Measurements from ENCODE around the gene AACS. TPM values are rescaled to one million over a fixed set of nuclear protein-coding genes. Genes with fewer than 3 reads are reported as not detected.
"Not testable (repeated sequence)": the region's sequence is repeated elsewhere in the genome, so short reads cannot be mapped to it uniquely, and the experiment has no call there.

The AACS gene
- total and polyA plus RNA-seq, 10 donors: 5.1 to 18.9 (median 11.4) TPM

DNA sequence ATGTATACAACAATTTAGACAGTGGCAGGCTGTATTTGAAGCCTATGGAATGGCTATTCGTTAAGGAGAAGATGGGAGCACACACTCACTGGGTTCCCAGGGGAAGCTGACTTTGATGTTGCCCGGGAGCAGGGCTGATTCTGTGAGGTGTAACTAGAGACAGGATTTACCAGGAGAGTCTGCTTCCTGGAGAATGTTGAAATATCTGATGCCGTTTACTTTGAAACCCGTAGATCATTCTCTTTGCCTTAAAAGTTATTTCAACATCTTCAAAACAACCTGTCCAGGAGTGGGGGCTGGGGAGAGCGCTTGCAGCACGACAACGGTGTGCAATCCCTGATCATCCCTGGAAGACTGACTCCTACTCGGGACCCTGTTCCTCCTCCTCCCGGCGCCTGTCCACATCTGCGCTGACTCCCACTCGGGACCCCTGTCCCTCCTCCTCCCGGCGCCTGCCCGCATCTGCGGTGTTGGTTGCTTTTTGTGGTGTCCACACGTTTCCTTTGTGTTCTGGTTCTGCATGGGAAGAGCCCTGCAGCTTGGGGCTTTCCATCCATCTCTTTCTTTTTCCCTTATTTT lies 72.6 kb downstream of the AACS start:
- TF ChIP-seq POLR2AphosphoS5 (IDR thresholded peaks at IDR 0.05) (no peak), POLR2A (IDR thresholded peaks at IDR 0.05) (no peak)
- TF ChIP-seq, protein P1, sequence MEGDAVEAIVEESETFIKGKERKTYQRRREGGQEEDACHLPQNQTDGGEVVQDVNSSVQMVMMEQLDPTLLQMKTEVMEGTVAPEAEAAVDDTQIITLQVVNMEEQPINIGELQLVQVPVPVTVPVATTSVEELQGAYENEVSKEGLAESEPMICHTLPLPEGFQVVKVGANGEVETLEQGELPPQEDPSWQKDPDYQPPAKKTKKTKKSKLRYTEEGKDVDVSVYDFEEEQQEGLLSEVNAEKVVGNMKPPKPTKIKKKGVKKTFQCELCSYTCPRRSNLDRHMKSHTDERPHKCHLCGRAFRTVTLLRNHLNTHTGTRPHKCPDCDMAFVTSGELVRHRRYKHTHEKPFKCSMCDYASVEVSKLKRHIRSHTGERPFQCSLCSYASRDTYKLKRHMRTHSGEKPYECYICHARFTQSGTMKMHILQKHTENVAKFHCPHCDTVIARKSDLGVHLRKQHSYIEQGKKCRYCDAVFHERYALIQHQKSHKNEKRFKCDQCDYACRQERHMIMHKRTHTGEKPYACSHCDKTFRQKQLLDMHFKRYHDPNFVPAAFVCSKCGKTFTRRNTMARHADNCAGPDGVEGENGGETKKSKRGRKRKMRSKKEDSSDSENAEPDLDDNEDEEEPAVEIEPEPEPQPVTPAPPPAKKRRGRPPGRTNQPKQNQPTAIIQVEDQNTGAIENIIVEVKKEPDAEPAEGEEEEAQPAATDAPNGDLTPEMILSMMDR (IDR thresholded peaks at IDR 0.05 in 8 of 11, conservative IDR thresholded peaks at IDR 0.05 in 3 of 11): no peak
- 76 to 93% (median 84%) methylated on average over 17 of the region's 17 CpGs for WGBS, 5 donors
- Histone ChIP-seq H3K4me3 (no peak overlapping the region), H3K36me3 (peaks cover 0 to 65% (median 16%) of the 10 kb centered on the region in 6 donors), H3K27me3 (replicated peaks in 1 of 7) (no peaks in the 10 kb centered on the region), H3K4me1 (no peaks in the 10 kb centered on the region), H3K27ac (no peak overlapping the region), H3K9me3 (no peaks in the 10 kb centered on the region)
- intact Hi-C loops (cut with DNase I; ENCODE audit: low total_unique reads): no loop called here
- no peak for DNase-seq

DNA sequence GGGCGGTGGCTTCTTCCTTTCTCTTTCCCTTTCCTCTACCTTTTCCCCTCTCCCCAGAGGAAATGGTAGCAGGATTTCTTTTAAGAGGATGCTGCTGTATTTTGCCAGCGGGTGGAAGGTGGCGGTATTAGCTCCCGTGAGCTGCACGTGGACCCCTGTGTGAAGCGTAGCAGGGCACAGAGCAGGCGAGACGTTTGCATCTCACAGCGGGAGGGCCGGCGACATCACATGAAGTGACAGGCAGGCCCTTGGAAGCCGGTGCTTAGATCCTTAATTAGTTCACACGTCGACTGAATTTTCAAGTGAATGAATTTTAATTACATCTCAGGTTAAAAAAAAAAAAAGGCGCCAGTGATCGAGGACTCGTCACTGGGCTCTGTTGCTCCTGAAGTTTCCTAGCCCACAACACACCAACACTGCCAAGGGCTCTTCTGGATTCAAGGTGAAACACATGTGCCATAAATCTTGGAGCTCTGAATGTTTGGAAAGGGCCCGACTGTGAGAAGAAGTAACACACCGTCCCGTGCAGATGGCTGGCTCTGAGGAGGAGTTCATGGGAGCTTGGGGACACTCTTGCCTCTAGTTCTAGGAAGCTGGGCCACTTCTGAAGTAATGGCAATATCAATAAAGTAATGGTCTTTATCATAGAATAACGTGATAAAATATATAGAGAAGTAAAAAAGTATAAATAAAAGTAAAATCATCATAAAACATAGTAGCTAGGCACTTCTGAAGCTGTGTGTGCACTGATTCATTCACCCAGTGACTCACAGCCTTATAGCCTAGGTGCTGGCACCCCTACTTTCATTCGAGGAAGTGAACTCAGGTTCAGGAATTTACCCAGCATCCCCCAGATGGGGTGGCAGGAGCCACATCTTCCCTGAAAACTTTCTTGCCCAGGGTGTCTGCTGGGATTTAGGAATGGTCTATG lies 75.3 kb downstream of the AACS start:
- intact Hi-C loops (cut with DNase I; ENCODE audit: low total_unique reads): no loop called here
- WGBS, 5 donors: 79 to 91% (median 86%) methylated on average over 22 of the region's 22 CpGs

DNA sequence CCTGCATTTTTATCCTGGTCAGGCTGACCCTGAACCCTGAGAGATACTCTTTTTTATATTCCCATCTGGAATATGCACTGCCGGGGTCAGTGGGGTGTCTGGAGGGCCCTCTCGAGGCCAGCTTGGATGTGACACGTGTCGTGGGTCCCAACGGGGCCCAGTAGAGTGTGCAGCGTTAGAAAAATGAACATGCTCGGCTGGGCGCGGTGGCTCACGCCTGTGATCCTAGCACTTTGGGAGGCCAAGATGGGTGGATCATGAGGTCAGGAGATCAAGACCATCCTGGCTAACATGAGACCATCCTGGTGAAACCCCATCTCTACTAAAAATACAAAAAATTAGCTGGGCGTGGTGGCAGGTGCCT lies 76.0 kb downstream of the AACS start:
- H3K27me3 ChIP-seq (replicated peaks in 1 of 7); DNase-seq; H3K4me3 ChIP-seq; H3K9me3 ChIP-seq; H3K27ac ChIP-seq; intact Hi-C loops (cut with DNase I; ENCODE audit: low total_unique reads); H3K4me1 ChIP-seq: not testable (repeated sequence)
- peaks cover 0 to 32% (median 6%) of the 10 kb centered on the region in 6 donors for H3K36me3 ChIP-seq
- 82 to 94% (median 92%) methylated on average over 10 to 11 of the region's 11 CpGs for WGBS, 5 donors

More for the DNA sequence above, 75.3 kb downstream of the AACS start:
- Histone ChIP-seq H3K4me3 (no peak overlapping the region), H3K36me3 (peaks cover 0 to 38% (median 9%) of the 10 kb centered on the region in 6 donors), H3K27ac (no peak overlapping the region), H3K27me3 (replicated peaks in 1 of 7) (peaks cover 0 to 3% (median 0%) of the 10 kb centered on the region in 7 donors), H3K9me3 (no peaks in the 10 kb centered on the region), H3K4me1 (no peaks in the 10 kb centered on the region)
- DNase-seq: no peak
- TF ChIP-seq, protein P1 (IDR thresholded peaks at IDR 0.05 in 8 of 11, conservative IDR thresholded peaks at IDR 0.05 in 3 of 11): no peak
- TF ChIP-seq POLR2A (IDR thresholded peaks at IDR 0.05) (no peak), POLR2AphosphoS5 (IDR thresholded peaks at IDR 0.05) (no peak)

DNA sequence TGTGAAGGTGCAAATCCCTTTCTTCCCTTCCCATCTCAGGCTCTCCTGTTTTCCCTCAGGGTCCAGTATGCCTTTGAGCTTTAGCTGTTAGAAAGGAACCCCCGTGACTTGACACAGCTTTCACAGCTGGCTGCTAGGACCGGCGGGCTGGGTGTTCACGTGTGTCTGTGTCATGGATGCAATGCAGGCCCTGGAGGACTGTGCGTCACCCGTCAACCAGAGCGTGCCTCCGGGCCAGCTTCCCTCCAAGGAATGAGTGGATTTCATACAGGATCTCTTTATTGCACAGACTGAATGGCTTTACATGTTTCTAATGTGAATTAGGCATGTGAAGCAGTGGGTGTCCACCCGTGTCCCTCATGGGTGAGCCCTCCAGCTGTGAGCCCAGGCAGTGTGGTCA lies 77.4 kb downstream of the AACS start:
- Histone ChIP-seq H3K27me3 (replicated peaks in 1 of 7) (peaks cover 0 to 5% (median 0%) of the 10 kb centered on the region in 7 donors), H3K36me3 (peaks cover 0 to 18% (median 0%) of the 10 kb centered on the region in 6 donors), H3K4me1 (no peaks in the 10 kb centered on the region), H3K27ac (no peak overlapping the region), H3K4me3 (no peak overlapping the region), H3K9me3 (no peaks in the 10 kb centered on the region)
- WGBS, 5 donors: 91 to 95% (median 93%) methylated on average over 5 to 9 of the region's 9 CpGs
- intact Hi-C loops (cut with DNase I; ENCODE audit: low total_unique reads): no loop called here
- TF ChIP-seq POLR2A (IDR thresholded peaks at IDR 0.05) (no peak), POLR2AphosphoS5 (IDR thresholded peaks at IDR 0.05) (no peak)
- TF ChIP-seq, protein P1 (IDR thresholded peaks at IDR 0.05 in 8 of 11, conservative IDR thresholded peaks at IDR 0.05 in 3 of 11): no peak
- no peak for DNase-seq

Data from spleen (tissue), 11 donors.